ENCODE measurements around the gene RNF26. TPM values are rescaled to one million over a fixed set of nuclear protein-coding genes. Genes with fewer than 3 reads are reported as not detected.

Gene RNF26
- total RNA-seq, 1 donor from 2014 or later = 15.0 TPM

DNA sequence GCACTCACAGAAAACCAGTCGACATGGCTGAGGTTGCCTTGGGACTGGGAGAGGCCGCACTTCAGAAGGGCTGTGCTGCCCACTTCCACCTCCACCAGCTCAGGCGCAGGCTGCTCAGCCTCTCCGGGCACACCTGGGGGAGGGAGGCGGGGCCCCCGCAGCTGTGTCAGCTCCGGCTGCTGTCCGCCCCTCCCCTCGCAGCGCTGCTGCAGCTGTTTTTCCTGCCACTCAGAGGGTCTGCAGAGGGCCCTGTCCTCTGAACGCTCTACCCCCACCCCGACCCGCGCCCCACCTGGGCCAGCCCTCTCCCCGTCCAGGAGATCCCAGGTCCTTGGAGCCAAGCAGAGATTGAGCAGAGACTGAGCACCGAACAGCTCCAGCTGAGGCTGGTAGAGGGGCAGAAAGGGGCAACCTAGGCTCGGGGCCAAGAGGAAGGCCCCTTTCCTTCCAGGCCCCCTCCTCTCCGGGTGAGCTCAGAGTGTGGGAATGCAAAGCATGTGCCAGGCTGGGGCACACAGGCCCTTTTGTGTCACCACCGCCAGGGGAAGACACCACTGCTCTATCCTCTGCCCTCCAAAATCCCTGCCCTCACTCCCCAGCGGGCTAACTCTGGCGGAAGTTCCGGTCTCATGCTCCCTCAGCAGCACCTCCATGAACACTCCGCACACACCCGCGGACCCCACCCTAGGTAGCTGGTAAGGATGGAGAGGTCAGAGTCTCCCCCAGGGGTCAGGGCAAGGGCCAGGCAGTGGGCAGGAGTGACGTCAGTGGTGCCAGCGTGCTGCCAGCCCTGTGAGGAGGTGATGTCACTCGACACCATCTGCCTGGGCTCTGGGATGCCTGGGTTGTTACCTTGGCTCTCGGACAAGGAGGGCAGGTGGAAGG, 19.0 kb upstream of the RNF26 start:
- ATAC-seq = peak; percentile 12
- DNase-seq (ENCODE audit: low spot score) = no peak

DNA sequence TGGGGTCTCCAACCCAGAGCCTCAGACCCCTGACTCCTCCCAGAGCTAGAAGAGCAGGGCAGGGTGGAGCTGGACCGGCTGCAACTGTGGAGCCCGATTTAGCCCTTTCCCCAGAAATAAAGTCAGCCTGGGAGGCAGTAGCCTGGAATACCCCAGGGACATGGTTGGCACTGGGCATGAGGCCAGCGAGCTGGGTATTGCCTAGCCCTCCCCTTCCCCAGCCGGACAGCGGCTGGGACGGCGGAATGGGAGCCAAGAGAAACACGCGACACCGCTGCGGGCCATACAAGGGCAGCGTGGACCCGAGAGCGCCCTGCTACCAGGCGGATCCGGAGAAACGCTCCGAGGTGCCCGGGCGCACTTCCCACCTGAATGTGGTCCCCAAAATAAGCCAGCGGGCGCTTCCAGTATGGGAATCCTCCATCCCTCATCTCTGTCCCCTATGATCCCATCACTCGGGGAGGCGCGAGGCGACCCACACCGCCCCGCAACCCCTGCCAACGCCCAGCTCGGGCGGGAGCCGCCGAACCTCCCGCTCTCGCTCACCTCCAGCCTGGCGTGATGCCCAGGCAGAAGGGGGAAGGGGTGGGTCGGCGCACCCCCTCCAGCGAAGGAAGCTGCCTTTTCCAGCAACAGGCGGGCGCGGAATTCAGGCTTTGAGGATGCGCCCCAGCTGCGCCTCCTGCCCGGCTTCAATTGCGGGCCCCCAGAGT, 18.2 kb upstream of the RNF26 start:
- DNase-seq (ENCODE audit: low spot score) (no peak), ATAC-seq (peak; percentile 8)

DNA sequence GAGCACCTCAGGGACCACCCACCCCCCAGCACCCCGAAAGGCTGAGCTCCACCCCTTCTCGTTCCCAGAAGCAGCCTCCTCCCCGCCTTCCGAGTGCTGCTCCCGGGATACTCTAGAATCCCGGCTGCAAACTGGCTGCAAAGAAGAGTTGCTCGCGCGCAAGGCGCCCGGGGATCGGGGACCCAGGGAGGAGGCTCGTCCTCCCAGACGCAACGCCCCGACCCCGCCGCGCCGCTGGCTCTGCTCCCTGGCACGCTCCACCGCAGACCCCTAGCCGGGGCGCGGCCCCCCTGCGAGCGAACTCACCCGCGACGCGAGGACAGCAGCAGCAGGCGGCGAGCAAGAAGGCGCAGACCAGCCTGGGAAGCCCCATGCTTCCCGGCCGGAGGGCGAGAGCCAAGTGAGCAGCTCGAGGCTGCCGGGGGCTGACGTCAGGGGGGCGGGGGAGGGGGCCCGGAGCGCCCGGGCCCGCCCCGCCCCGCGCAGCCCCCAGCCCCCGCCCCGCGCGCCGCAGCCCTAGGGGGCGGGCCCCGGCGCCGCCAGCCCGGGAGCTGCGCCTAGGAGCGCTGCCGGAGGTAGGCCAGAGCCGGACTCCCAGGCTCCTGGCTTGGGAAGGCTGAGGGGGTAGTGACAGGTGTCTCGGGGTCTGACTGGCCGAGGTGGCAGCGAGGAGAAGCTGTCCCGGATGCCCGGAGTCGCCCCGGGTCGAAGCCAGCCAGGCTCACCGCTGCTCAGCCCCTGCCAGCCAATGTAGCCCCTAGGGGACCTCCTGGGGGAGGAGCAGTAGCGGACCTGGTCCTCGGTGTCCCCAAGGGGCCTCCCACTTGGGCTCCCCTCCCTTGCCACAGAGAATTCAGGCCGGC, 17.4 kb upstream of the RNF26 start, which contains the start of gene MCAM:
TSS of gene MCAM (minus strand) at position 402 of the 863 bp plus-strand sequence. CDS start at position 373, 29 bp downstream.
- ATAC-seq (no peak), DNase-seq (ENCODE audit: low spot score) (no peak)

- DNase-seq (ENCODE audit: low spot score) (no peak), ATAC-seq (no peak)
Measured at GRCh38 chr11:119317592-119318239, 16.6 kb upstream of the RNF26 start.

DNA sequence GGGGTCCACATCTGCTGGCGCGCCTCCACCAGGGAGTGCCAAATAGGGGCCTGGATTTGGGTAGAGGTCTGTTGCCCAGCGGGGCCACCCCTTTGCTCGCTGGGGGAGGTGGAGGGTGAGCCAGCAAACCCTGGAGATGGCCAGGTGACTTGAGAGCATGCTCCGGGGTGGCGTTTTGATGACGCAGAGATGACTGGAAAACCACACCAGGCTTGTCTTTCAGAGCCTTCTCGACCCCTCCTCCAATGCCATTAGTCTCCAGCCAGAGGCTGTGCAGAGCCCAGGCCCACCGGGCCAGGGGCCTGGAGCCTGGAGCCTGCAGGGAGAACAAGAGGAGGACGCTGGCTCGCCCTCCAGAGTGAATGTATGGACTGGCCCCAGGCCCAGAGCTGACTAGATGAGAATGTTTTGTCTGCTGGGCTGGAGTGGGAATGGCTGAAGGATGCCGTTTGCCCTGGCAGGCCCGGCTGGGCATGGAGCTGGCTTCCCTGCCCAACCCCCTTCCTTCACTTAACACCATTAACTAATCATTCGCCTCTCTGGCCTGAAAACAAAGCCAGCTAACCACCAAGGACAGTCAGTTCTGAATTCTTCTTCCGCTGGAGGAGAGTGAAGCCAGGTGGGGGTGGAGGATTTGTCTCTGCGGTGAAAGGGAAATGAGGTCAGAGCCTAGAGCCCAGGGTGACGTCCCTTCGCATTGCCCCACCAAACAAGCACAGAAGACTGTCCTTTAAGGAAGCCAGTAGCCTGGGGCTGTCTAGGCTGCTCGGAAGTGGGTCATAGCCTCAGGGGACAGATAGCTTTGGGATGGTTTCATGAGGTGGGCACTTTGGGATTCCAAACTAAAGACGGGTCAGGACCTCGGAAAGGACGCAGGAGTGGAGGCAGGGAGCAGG, 15.8 kb upstream of the RNF26 start:
- ATAC-seq (no peak), DNase-seq (ENCODE audit: low spot score) (no peak)

DNA sequence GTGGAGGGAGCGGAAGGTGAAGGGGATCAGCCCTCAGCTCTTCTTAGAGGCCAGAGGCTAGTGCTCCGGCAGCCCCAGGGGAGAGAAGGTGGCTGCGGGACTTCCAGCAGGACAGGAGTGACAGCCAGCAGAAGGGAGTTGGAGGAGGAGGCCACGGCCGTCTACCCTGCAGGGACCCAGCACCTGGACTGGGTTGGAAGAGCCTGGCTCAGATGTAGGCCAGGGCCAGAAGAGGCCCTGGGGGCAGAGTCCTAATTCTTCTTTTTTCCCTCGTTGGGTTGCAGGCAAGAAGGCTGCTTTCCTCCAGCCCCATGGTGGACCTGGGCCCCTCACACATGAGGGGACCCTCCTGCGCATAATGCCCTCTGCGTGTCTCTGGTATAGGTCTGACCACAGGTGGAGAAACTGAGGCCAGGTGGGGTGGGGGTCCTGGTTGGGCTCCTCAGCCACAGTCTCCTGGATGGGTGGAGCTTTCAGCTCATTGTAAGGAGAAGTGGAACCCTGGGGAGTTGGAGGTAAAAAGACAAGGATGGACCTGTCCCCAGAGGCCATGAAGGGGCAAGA, 15.1 kb upstream of the RNF26 start:
- no peak for ATAC-seq
- no peak for DNase-seq (ENCODE audit: low spot score)

DNA sequence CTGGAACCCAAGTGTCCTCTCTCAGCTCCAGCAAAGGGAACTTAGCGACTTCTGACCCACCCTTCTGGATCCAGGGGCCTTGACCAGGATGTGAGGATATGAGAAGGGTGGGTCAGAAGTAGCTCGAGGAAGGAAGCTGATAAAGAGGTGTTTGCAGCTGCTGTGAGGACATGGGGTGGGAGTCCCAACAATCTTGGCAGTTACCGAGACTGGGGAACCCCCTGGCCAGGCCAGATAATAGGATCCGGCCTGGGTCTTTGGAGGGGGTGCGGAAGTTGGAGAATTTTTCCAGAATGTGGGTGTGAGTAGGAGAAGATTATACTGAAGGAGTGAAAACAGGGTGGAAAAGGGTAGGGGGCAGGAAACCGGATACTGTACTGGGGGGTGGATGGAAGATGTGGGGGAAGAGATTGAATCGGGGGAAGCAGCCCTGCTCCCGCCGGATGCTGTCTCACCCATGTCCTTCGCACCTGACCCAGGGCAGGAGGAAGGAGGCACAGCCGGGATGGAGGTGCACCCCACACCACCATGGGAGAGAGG, 14.6 kb upstream of the RNF26 start:
- DNase-seq (ENCODE audit: low spot score) (no peak), ATAC-seq (peak; percentile 3)

DNA sequence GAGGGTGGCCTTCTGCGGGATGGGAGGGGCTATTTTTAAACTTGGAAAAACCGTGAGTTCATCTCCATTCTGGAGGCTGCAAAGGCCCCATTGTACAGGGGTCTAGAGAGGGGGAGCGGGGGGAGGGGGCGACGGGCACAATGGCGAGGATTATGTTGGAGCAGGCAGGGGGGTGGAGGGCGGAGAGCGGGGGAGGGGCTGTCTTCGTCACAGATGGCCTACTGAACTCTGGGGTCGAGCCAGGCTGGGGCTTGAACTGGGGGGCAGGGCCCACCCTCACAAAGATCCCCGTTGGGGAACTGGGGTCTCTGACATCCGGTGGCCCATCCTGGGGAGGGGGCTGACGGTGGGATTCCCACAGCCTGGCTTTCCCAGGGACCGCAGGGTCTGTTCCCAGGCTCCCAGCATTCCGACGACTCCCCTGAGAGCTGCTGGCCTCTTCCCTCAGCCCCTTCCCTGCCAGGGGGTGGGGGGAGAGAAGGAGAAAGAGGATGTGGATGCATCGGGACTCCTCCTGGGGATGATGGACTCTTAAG, 14.0 kb upstream of the RNF26 start:
- ATAC-seq = no peak
- DNase-seq (ENCODE audit: low spot score) = peak; percentile 43

GRCh38 chr11:119320776-119321524, 13.4 kb upstream of the RNF26 start:
- DNase-seq (ENCODE audit: low spot score) = peak; percentile 49

DNA sequence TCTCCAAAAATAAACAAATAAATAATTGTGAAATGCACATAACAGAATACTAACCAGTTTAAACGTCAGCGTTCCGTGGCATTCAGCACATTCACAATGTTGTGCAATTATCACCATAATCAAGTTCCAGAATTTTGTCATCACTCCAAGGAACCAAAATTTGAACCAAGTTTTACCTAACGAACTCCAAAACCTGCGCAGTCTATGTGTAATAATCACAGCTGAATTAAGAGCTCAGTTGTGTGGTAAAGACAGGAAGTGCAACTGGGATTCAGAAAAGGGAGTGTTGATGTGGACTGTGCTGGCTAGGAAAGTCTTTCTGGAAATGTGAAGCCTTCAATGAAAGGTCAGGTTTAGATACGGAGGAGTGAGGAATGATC, 12.0 kb upstream of the RNF26 start:
- no peak for DNase-seq (ENCODE audit: low spot score)
- ATAC-seq = no peak

More at GRCh38 chr11:119320776-119321524, 13.4 kb upstream of the RNF26 start:
- ATAC-seq = peak; percentile 47

DNA sequence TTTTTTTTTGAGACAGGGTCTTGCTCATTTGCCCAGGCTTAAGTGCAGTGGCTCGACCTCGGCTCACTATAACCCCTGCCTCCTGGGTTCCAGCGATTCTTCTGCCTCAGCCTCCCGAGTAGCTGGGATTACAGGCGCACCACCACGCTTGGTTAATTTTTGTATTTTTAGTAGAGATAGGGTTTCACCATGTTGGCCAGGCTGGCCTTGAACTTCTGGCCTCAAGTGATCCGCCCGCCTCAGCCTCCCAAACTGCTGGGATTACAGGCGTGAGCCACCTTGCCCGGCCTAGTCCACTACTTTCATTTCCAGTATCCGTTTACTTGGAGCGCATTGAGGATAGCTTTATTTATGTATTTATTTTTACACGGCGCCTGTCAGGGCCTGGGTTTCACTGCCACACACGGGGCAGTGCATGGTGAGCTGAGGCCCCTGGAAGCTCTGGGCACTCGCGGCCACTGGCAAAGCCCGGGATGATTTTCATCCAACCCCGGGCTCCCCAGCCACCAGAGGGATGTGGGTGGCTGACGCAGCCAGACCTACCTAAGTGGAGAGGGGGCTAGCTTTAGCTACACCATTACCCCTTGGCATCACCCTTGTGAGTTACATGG, 11.3 kb upstream of the RNF26 start:
- no peak for DNase-seq (ENCODE audit: low spot score)

DNA sequence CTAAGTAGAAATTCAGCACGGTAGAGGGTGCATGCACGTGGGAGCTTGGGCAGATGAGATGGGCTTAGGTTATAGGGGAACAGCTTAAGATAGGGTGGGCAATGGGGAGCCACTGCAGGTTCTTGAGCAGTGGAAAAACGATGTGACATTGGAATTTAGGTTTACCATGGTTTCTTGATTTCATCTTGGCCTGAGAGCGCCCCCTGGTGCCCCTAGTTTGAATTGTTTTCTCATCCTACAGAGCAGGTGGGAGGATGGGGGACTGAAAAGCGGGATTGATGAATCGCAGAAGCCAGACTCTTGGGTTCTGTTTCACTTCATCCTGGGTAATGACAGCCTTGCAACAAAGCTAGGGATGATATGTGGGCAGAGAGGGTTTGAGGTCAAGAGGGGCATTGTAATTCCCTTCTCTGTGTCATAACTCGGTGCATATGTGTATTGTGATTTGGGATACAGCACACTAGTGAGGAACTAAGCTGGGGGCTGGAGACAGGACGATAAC, 10.7 kb upstream of the RNF26 start:
- peak; percentile 68 for DNase-seq (ENCODE audit: low spot score)
- ATAC-seq = peak; percentile 55

More for the DNA sequence above, 11.3 kb upstream of the RNF26 start:
- no peak for ATAC-seq

DNA sequence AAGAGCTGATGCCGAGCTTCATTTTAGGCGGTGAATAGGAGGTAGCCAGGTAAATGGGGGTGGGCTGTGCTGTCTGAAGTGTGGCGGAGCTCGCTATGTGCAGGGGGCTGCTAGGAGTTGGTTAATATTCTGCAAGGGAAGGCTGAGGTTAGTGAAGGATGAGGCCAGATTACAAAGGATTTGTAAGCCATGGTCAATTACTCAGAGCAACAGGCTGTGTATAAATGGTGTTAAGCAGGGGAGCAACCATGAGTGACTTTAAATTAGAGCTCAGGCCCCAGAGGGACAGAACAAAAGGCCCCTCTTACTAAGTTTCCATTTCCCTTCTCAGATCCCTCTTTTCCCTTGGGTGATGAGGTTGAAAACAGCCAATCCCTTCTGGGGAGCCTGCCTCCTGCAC, 10.1 kb upstream of the RNF26 start:
- DNase-seq (ENCODE audit: low spot score) (peak; percentile 2), ATAC-seq (no peak)

GRCh38 chr11:119329320-119329719, 5.0 kb upstream of the RNF26 start:
- DNase-seq (ENCODE audit: low spot score) (no peak), ATAC-seq (no peak)

DNA sequence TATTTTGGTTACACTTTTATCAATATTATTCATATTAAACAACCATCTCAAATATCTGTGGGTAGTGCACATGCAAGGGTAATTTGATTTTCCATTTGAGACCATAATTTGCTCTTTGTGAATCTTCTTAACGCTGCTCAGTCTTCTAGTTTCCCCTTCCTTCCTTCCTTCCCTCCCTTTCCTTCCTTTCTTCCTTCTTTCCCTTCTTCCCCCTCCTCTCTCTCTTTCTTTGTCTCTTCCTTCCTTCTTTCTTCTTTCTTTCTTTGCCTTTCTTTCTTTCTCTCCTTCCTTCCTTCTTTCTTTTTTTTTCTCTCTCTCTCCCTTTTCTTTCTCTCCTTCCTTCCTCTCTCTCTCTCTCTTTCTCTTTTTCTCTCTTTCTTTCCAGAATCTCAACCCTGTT, 4.1 kb upstream of the RNF26 start:
- ATAC-seq = no peak
- no peak for DNase-seq (ENCODE audit: low spot score)

DNA sequence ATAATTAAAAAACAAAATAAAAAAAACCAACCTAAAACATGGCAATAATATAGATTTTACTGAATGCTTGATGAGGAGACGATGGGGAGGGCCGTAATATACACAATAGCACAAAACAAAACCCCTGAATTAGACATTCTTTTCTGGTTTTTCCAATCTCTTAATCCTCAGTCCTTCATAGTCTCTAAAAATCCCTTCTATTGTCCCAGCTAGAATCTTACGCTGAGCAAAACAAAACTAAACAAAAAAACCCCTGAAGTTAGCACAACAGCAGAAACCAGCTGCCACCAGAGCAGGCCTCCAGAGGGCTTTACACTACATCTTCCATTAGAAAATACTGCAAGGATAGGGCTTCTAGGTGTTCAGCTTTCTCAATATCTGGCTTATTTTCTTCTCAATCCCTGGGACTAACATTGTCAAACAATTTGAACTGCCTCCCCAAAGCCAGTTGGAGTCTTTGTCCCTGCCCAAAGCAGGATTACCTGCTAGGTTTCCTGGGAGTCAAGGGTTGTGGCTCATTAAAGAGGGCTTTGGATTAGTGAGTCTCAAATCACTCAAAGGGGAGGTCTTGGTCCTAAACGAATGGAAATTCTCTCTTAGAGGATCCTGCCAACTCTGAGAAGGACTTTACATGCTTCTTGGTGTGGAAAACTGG, 2.1 kb upstream of the RNF26 start:
- no peak for ATAC-seq
- DNase-seq (ENCODE audit: low spot score) = no peak
